ENCODE results near the gene CMTM1.

Gene CMTM1

GRCh38 chr16:66538910-66539309, 27.3 kb upstream of the CMTM1 start:
- DNase-seq (ENCODE audit: low spot score): no peak

GRCh38 chr16:66539623-66540469, 26.4 kb upstream of the CMTM1 start:
- peak; percentile 17 for DNase-seq (ENCODE audit: low spot score)

GRCh38 chr16:66541388-66542355, 24.6 kb upstream of the CMTM1 start:
- DNase-seq (ENCODE audit: low spot score): no peak

GRCh38 chr16:66542396-66542795, 23.8 kb upstream of the CMTM1 start:
- no peak for DNase-seq (ENCODE audit: low spot score)

GRCh38 chr16:66543541-66543940, 22.7 kb upstream of the CMTM1 start:
- no peak for DNase-seq (ENCODE audit: low spot score)

DNA sequence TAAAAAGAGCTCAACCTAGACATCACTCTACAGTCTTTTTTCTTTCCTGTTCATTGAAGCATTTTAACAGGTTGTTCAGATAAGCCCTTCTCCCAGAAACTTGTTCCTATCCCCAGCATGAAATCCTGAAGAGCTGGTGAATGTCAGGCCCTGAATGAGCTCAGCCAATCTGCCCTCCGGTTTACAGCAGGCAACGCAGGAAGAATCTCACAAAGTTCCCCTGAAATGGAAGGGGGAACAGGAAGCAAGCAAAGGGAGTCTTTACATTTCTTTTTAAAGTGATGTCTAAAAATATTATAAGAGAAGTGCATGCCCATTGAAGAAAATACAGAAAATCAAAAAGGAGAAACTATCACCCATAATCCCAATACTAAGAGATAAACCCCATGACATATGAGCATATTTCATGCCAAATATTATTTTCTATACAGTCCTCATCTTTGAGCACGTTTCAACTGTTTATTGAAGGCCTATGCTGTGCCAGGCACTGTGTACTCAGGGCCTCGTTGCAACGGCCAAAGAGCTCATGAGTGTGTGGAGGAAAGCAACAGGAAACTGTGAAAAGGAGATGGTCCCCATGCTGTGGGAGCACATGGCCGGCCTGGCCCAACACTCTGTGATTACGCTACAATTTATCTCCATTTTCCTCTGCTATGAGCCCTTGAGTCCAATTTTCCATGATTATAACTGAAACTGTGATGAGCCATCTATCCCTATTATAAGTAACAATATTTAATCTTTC, 22.1 kb upstream of the CMTM1 start:
- DNase-seq (ENCODE audit: low spot score): no peak

DNA sequence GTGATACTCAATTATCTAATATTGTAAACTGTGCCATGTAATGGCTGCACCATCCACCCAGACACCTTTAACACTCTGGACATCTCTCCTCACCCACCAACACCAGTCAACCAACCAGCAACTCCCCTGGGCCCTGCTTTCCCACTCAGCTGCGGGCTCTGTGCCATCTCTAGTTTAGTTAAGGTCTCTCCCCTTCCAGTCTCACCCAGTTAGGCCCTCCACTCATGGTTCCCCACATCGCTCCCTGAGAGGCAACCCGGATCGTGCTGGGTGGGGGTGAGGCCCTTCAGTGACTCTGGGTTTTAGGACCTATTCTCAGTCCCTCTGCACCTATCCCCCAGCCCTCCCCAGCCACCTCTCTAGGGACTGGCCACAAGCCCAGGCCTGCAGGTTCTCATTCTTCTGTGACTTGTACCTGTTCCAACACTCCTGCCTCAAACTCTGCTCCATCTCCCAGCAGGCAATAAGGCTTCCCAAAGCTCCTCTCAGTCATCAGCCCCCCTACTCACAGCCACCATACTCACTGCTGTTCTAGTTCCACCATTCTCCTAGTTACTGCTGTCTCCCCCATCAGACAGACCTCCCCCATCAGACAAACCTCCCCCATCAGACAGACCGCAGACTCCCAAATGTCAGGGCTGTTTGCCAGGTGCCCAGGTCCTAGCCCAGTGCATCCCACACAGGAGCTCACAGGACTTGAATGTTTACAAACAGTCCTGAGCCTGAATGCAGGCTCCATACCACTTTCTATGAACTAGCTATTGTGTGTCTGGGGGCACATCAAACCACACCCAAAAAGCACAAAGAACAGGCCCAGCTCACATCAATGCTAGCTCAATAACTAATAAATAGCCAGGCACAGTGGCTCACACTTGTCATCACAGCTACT, 18.9 kb upstream of the CMTM1 start:
- DNase-seq (ENCODE audit: low spot score): no peak

DNA sequence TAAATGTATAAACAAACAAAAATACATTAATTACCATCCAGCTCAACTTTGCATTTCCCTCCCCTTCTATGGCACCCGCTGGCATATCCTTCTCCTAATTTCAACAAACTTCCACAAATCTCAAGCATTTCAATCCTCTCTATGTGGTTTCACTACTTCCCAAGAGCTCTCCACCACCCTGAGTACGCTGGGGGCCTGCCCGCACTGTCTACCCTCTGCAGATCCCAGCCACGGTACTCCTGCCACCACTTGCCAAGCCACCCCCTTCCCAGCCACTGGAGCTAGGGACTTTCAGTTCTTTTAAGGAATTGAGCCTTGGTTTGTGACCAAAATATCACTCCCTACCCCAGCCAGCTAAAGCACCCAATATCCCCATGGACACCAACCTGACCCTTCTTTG, 18.2 kb upstream of the CMTM1 start:
- DNase-seq (ENCODE audit: low spot score): no peak

GRCh38 chr16:66548868-66549267, 17.4 kb upstream of the CMTM1 start:
- no peak for DNase-seq (ENCODE audit: low spot score)

DNA sequence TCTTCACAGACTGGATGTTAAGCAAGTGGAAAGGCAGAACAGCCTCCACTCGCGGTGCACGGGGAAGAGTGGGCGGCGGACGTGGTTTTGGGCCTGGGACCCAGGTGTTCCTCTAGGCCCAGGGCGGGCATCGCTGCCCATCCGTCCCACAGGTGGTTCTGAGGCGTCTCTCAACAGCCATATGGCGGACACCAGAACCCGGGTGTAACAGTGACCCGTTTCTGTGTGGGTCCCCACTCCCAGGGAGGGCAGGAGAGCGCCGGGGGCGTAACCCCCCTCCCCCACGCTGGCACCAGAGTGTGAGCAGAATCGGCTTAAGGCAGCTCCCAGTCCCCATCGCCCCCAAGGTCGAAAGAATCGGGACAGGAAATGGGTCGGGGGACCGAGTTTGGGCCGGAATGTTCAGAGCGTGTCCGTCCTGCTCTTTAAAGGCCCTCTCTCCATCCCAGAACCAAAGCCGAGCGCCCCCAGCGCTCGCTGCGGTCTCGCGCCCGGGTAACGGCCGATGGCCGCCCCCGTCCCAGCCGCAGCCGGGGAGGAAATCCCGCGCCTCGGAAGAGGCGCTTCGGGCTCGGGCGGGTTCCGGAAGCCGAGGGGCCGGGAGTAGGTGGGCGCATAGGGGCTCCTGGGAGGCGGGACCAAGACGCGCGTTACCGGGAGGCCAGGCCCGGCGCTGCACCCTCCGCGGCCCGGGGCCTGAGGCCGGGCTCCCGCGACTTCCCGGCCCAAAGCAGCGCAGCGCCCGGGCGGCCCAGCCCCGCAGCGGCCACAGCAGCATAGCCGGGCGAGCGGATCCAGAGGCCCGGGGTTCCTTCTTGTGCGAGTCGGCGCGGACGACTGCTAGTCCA, 16.7 kb upstream of the CMTM1 start, which contains the start of gene TK2:
TK2 (minus strand) TSS at position 839 of the 848 bp plus-strand sequence; CDS start at position 778, 61 bp downstream.
- DNase-seq (ENCODE audit: low spot score): peak; percentile 31

GRCh38 chr16:66551348-66551759, 14.9 kb upstream of the CMTM1 start:
- peak; percentile 67 for DNase-seq (ENCODE audit: low spot score)

DNA sequence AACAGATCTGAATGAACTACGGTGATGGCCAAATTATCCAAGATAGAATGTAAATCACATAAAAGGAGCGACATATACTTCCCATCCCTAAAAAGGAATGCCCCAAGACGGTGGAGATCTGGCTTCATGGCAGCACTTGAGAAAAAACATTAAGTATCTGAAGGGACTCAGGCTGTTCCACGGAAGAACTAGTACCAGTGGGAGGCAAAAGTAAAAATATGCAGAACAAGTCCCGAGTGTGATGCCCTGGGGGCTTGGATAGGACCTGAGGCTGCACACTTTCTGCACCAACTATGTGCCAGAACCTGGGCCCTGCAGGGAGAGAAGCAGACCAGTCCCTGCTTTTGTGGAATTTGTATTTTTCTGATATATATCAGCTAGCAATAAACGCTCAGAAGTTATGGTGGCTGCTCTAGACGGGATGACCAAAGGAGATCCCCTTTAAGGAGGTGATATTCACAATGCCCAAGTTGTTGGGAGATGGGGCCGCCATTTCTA, 14.4 kb upstream of the CMTM1 start:
- no peak for DNase-seq (ENCODE audit: low spot score)

- DNase-seq (ENCODE audit: low spot score): peak; percentile 91
These were observed 13.7 kb upstream of the CMTM1 start, which contains the start of gene CKLF for GRCh38 chr16:66552286-66553177. TSS of gene CKLF (plus strand) at chr16:66552576. CDS start at chr16:66552716, 140 bp downstream.

GRCh38 chr16:66553223-66553622, 13.0 kb upstream of the CMTM1 start:
- DNase-seq (ENCODE audit: low spot score): no peak

DNA sequence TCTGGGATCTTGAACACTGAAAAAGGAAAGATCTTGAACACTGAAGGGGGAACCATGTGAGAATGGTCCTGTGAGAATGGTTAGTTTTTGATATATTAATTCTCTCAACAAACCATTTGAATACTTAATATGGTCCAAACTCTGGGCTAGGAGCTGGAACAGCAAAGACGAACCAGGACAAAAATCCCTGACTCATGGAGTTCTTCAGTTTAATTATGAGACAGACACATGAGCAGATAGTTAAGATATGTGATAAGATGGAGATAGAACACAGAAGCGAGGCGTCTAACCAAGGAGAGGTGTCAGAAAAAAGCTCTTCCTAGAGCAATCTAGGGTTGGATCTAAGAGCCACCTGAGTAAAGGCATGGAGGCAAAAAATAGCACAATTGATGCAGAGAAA, 12.2 kb upstream of the CMTM1 start:
- DNase-seq (ENCODE audit: low spot score): no peak

- DNase-seq (ENCODE audit: low spot score): no peak
These were observed 11.7 kb upstream of the CMTM1 start for GRCh38 chr16:66554495-66554894.

DNA sequence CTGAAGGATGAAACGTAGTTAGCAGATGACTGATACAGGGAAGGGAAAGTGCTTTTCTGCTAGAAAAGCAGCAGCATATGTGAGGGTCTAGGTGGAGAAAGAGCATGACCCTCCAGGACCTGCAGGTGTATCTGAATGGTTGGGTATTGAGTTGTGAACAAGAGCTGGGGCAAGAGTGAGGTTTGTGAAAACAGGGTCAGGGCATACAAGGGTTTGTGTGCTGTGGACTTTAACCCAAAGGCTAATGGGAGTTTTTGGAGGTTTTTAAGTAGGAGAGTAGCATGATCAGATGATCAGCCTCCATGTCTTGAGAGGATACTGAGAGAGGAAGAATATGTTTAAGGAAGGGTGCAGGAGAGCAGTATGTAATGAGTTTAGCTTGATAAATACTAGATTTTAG, 6.1 kb upstream of the CMTM1 start:
- DNase-seq (ENCODE audit: low spot score): no peak

DNA sequence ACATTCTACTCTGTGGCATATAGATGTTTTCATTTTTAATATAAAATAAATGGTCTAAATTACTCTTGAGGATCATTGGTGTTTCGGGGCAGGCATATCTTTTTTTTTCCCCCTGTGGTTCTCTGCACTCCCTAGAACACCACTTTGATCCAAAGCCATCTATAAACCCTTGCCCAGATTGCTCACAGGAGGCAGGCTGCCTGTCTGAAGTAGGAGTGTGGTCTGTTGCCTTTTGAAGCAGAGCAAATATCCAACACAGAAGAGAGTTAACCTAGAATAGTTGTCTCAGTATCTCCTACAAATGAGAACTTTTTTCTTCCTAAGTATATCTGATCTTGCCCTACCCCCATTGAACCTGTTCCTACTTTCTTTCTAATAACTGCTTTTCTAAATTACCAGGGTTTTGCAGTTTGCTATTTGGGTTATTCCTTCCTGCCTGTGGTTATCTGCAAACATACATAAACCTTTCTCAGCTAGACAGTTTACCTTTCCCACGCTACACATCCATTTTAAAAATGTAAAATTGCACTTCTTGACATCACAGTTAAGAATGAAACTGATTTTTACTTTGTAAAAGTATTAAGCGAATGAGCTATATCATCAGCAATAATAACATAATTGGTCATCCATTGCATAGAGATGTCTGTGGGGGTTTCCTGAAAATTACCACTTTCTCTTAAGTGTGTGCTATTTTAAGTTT, 4.7 kb upstream of the CMTM1 start:
- DNase-seq (ENCODE audit: low spot score): no peak
